ENCODE results near the gene TGM3.

DNA sequence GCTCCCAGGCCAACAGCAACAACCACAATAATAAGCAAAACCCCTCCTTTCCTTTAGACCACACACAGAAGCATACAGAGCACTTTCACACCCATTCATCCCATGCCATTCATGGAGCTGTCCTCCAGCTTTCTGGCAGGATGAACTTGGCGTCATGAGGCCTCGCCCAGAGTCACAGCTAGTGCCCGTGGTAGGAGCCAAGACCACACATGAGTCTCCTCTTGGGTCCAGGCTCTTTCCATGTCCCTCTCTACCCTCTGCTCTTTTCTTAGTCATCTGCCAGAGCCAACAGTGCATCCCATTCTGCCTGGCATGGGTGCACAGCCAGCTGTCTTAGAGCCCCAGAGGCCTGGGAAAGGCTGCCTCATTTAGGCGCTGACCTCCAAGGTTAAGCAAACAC is 1.8 kb upstream of the TGM3 start:
- TF ChIP-seq CTCF (IDR thresholded peaks at IDR 0.05; ENCODE audit: poor library complexity, severe bottlenecking) (no peak), EZH2 (IDR thresholded peaks at IDR 0.05; ENCODE audit: borderline replicate concordance, insufficient read depth, low read length, poor library complexity, severe bottlenecking) (no peak)

Measured in neural cell (in vitro differentiated cells).